LNCaP clone FGC (cell line): ENCODE measurements around the gene ADRB1.

ENCODE experiments used
- DNase-seq: peaks from one replicate; pipeline ENCODE4 v3.0.0-alpha.2; 2011; ENCODE audit warnings: low read depth
- H3K4me3 ChIP-seq: 2 replicates; pipeline ENCODE4 v1.5.1; 2011; ENCODE audit warnings: mild to moderate bottlenecking, low read depth, low read length, control low read depth
- CTCF ChIP-seq: IDR thresholded peaks from 2 replicates; pipeline ENCODE4 v1.5.1; 2012; ENCODE audit warnings: mild to moderate bottlenecking; ENCODE audit not compliant: control insufficient read depth, insufficient read depth; ENCODE audit errors: extremely low read depth

Gene ADRB1

GRCh38 chr10:114095559-114096337 is 52.1 kb downstream of the ADRB1 start:
- TF ChIP-seq CTCF, result no peak
- no peak overlapping the region for H3K4me3 ChIP-seq
- no peak for DNase-seq
